HepG2 (cell line): ENCODE results near the gene PSEN2. TPM values are rescaled to one million over a fixed set of nuclear protein-coding genes. Genes with fewer than 3 reads are reported as not detected.
A peak's percentile ranks its signal among the peaks of the same experiment; 100 is the strongest.

ENCODE experiments used
- ARID5B ChIP-seq: IDR thresholded peaks from 2 replicates; pipeline ENCODE4 v1.4.0; 2020; ENCODE audit warnings: mild to moderate bottlenecking, missing genetic modification reagents
- ATF1 ChIP-seq: IDR thresholded peaks from 2 replicates; pipeline ENCODE4 v1.6.1; 2016; ENCODE audit warnings: mild to moderate bottlenecking, control low read depth
- EP300 ChIP-seq, 3 experiments: sonication (generic) in 1 of 3; formaldehyde crosslinking in 1 of 3; IDR thresholded peaks; 2 replicates each; pipeline versions ENCODE4 v1.5.1 to v1.6.1; 2011 to 2020; ENCODE audit warnings: low read depth in 2 of 3, low read length in 2 of 3, borderline replicate concordance in 1 of 3, improper control_type of control experiment in 1 of 3, mild to moderate bottlenecking in 1 of 3, missing genetic modification reagents in 1 of 3, moderate library complexity in 1 of 3
- FOXP1 ChIP-seq, 2 experiments: fragments of 450-650 bp in 1 of 2; IDR thresholded peaks; 2 replicates each; pipeline ENCODE4 v1.6.1; 2017 to 2018; ENCODE audit warnings: antibody characterized with exemption in 1 of 2
- HNRNPH1 ChIP-seq: fragments of 200-400 bp; formaldehyde crosslinking; optimal IDR thresholded peaks from 2 replicates; pipeline ENCODE3; 2017; ENCODE audit warnings: mild to moderate bottlenecking, low read depth, low read length
- KDM3A ChIP-seq: IDR thresholded peaks from 2 replicates; pipeline ENCODE4 v1.6.1; 2018; ENCODE audit warnings: low read depth, missing compliant biosample characterization
- NCOA1 ChIP-seq: sonication (generic); formaldehyde crosslinking; IDR thresholded peaks from 2 replicates; pipeline ENCODE4 v1.9.0; 2021; ENCODE audit warnings: missing genetic modification reagents
- NFATC3 ChIP-seq: sonication (generic); formaldehyde crosslinking; IDR thresholded peaks from 2 replicates; pipeline ENCODE4 v1.5.1; 2020; ENCODE audit warnings: mild to moderate bottlenecking, missing genetic modification reagents
- NFYB ChIP-seq: sonication (generic); formaldehyde crosslinking; IDR thresholded peaks from 2 replicates; pipeline ENCODE4 v1.4.0; 2020; ENCODE audit warnings: missing genetic modification reagents
- TCF7 ChIP-seq: sonication (generic); IDR thresholded peaks from 2 replicates; pipeline ENCODE4 v1.6.1; 2016; ENCODE audit warnings: antibody characterized with exemption, low read depth
- YEATS4 ChIP-seq: sonication (generic); formaldehyde crosslinking; IDR thresholded peaks from 2 replicates; pipeline ENCODE4 v1.4.0; 2020; ENCODE audit warnings: missing genetic modification reagents, borderline replicate concordance
- ZNF253 ChIP-seq: sonication (generic); formaldehyde crosslinking; IDR thresholded peaks from 2 replicates; pipeline ENCODE4 v1.8.0; 2022; ENCODE audit warnings: mild to moderate bottlenecking, missing genetic modification reagents, borderline replicate concordance
- ZNF446 ChIP-seq: sonication (generic); formaldehyde crosslinking; IDR thresholded peaks from 2 replicates; pipeline ENCODE4 v1.5.0; 2020; ENCODE audit warnings: mild to moderate bottlenecking, missing genetic modification reagents
- ZNF543 ChIP-seq: sonication (generic); formaldehyde crosslinking; IDR thresholded peaks from 2 replicates; pipeline ENCODE4 v1.4.0; 2020; ENCODE audit warnings: mild to moderate bottlenecking, missing genetic modification reagents
- ZNF589 ChIP-seq: sonication (generic); formaldehyde crosslinking; conservative IDR thresholded peaks from 2 replicates; pipeline ENCODE4 v1.8.0; 2022; ENCODE audit warnings: mild to moderate bottlenecking, moderate library complexity, missing genetic modification reagents
- ZNF614 ChIP-seq: IDR thresholded peaks from 2 replicates; pipeline ENCODE4 v1.6.1; 2018; ENCODE audit warnings: missing biosample characterization, missing genetic modification reagents, inconsistent platforms, borderline replicate concordance
- ZSCAN20 ChIP-seq: sonication (generic); formaldehyde crosslinking; IDR thresholded peaks from 2 replicates; pipeline ENCODE4 v1.4.0; 2020; ENCODE audit warnings: missing genetic modification reagents, mild to moderate bottlenecking, borderline replicate concordance
- polyA plus RNA-seq, 8 experiments: library from polyadenylated mRNA; depleted of rRNA in 3 of 8; stranded (reverse) in 7 of 8; unstranded in 1 of 8; fragments of >200 nt; fragmentation: Illumina TruSeq in 4 of 8; extraction: Trizol in 4 of 8; gene quantifications; 2 replicates each; pipeline versions ENCODE4 v1.2.1 to v1.2.3, GENCODE V29; 2011 to 2016; ENCODE audit warnings: low read depth in 4 of 8, missing spikeins in 1 of 8, mixed read lengths in 1 of 8; ENCODE audit not compliant: insufficient read depth in 1 of 8
- total RNA-seq, 5 experiments: library from RNA; depleted of rRNA; stranded (reverse); fragments of >200 nt; fragmentation: Illumina TruSeq; extraction: Trizol; gene quantifications; 2 replicates each; pipeline ENCODE4 v1.2.3, GENCODE V29; 2016; ENCODE audit warnings: low read depth in 1 of 5
- TF ChIP-seq, protein P1 (sequence below): sonication (generic); formaldehyde crosslinking; conservative IDR thresholded peaks from 2 replicates; pipeline ENCODE4 v1.8.1; 2023; ENCODE audit warnings: missing genetic modification reagents
- TF ChIP-seq, protein P2 (sequence below): sonication (generic); formaldehyde crosslinking; IDR thresholded peaks from 2 replicates; pipeline ENCODE4 v1.4.0; 2020; ENCODE audit warnings: missing genetic modification reagents
- TF ChIP-seq, protein P3 (sequence below): sonication (generic); formaldehyde crosslinking; IDR thresholded peaks from 2 replicates; pipeline ENCODE4 v1.4.0; 2020; ENCODE audit warnings: missing genetic modification reagents, mild to moderate bottlenecking, borderline replicate concordance

Gene PSEN2
- total and polyA plus RNA-seq, 2 of the 13 experiments (the other 11 are each of a cell fraction or from before 2014, with no cell fraction given) = 5.9 to 13.1 TPM

DNA sequence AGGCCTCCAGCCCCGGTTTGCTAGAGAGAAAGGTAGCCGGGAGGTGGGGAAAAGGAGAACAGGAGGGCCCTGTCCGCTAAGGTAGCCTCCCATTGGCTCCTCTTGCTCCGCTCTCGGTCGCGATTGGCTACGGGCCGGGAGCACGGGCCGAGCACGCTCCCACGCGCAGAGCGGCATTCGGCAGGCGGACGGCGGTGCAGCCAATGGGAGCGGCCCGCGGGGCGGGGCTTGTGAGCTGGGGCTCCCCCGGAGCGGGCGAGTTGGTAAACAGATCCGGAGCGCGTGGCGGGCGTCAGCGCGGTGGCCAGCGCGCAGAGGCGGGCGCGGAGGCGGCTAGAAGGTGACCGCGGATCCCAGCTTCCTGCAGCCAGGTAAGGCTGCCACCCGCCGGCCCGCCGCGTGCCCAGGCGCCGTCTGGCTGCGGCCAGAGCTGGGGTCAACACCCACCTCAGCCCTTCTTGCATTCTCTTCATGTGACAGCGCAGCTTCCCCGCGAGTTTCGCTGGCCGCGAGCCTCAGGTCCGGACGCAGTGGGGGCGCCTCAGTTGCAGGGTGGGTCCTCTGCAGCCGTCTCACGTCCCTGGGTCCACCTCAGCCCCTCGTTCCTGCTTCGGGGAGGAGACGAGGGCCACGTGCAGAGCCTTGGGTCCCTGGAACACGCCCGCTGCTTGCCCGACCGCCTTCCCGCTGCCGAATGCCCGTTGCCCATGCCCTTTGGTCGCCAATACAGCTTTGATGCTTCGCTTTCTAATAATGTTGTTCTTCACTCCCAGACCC, 69.8 kb downstream of the PSEN2 start, which contains the start of gene COQ8A (continued):
- no peak for TF ChIP-seq FOXP1 (IDR thresholded peaks at IDR 0.05)
- no peak for TF ChIP-seq FOXP1 (CRISPR knock-in tag; IDR thresholded peaks at IDR 0.05)
- 0 out of 2 replicates have a peak, but pooled peaks have one; percentile 2 for TF ChIP-seq ARID5B (CRISPR knock-in tag)
- TF ChIP-seq NFYB (CRISPR knock-in tag) = peak; percentile 99
- TF ChIP-seq NFATC3 = no peak
- TF ChIP-seq, protein P1, sequence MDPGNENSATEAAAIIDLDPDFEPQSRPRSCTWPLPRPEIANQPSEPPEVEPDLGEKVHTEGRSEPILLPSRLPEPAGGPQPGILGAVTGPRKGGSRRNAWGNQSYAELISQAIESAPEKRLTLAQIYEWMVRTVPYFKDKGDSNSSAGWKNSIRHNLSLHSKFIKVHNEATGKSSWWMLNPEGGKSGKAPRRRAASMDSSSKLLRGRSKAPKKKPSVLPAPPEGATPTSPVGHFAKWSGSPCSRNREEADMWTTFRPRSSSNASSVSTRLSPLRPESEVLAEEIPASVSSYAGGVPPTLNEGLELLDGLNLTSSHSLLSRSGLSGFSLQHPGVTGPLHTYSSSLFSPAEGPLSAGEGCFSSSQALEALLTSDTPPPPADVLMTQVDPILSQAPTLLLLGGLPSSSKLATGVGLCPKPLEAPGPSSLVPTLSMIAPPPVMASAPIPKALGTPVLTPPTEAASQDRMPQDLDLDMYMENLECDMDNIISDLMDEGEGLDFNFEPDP = 0 out of 2 replicates have a peak, but pooled peaks have one; percentile 73
- no peak for TF ChIP-seq ZSCAN20 (CRISPR knock-in tag)
- peak; percentile 74 for TF ChIP-seq YEATS4
- TF ChIP-seq EP300 (IDR thresholded peaks at IDR 0.05; ENCODE audit: low read depth in 2 of 2, low read length in 2 of 2) = no peak
- TF ChIP-seq EP300 (CRISPR knock-in tag; IDR thresholded peaks at IDR 0.05; ENCODE audit: borderline replicate concordance) = no peak; the same call in 1 of the 2 replicates
- TF ChIP-seq HNRNPH1 = no peak
- no peak for TF ChIP-seq ZNF446
- no peak for TF ChIP-seq ZNF543
- TF ChIP-seq, protein P2, sequence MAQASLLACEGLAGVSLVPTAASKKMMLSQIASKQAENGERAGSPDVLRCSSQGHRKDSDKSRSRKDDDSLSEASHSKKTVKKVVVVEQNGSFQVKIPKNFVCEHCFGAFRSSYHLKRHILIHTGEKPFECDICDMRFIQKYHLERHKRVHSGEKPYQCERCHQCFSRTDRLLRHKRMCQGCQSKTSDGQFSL = no peak
- TF ChIP-seq, protein P3, sequence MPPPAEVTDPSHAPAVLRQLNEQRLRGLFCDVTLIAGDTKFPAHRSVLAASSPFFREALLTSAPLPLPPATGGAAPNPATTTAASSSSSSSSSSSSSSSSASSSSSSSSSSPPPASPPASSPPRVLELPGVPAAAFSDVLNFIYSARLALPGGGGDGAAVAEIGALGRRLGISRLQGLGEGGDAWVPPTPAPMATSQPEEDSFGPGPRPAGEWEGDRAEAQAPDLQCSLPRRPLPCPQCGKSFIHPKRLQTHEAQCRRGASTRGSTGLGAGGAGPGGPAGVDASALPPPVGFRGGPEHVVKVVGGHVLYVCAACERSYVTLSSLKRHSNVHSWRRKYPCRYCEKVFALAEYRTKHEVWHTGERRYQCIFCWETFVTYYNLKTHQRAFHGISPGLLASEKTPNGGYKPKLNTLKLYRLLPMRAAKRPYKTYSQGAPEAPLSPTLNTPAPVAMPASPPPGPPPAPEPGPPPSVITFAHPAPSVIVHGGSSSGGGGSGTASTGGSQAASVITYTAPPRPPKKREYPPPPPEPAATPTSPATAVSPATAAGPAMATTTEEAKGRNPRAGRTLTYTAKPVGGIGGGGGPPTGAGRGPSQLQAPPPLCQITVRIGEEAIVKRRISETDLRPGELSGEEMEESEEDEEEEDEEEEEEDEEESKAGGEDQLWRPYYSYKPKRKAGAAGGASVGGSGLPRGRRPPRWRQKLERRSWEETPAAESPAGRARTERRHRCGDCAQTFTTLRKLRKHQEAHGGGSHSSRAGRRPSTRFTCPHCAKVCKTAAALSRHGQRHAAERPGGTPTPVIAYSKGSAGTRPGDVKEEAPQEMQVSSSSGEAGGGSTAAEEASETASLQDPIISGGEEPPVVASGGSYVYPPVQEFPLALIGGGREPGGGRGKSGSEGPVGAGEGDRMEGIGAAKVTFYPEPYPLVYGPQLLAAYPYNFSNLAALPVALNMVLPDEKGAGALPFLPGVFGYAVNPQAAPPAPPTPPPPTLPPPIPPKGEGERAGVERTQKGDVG (CRISPR knock-in tag) = no peak
- 0 out of 2 replicates have a peak, but pooled peaks have one; percentile 7 for TF ChIP-seq NCOA1 (CRISPR knock-in tag)
- TF ChIP-seq ZNF253 (CRISPR knock-in tag) = peak; percentile 19; the same call in 1 of the 2 replicates
- TF ChIP-seq ATF1 (CRISPR knock-in tag) = no peak
- no peak; the same call in 1 of the 2 replicates for TF ChIP-seq ZNF589 (CRISPR knock-in tag)
- TF ChIP-seq TCF7 = no peak
- TF ChIP-seq KDM3A (CRISPR knock-in tag) = no peak; the same call in 1 of the 2 replicates
- TF ChIP-seq ZNF614 = no peak; the same call in 1 of the 2 replicates
